Immature natural killer cell (primary cell): ENCODE measurements around the gene TBL3. TPM values are rescaled to one million over a fixed set of nuclear protein-coding genes. Genes with fewer than 3 reads are reported as not detected.
A peak's percentile ranks its signal among the peaks of the same experiment; 100 is the strongest.
"Not testable (repeated sequence)": the region's sequence is repeated elsewhere in the genome, so short reads cannot be mapped to it uniquely, and the experiment has no call there.

ENCODE experiments used
- DNase-seq, 3 donors: peaks; one replicate each; pipeline ENCODE4 v3.0.0; 2022; ENCODE audit warnings: mixed read lengths in 1 of 3
- H3K27ac Mint-ChIP-seq, 6 donors: one replicate each; pipeline ENCODE4 v1.8.0; 2020; ENCODE audit warnings: mixed read lengths in 6 of 6, mild to moderate bottlenecking in 5 of 6, inconsistent platforms in 4 of 6, moderate library complexity in 3 of 6
- H3K27me3 Mint-ChIP-seq, 3 donors: one replicate each; pipeline ENCODE4 v1.8.0; 2020 to 2021; ENCODE audit warnings: low read depth in 3 of 3, mild to moderate bottlenecking in 3 of 3, mixed read lengths in 3 of 3, moderate library complexity in 3 of 3, inconsistent platforms in 1 of 3
- H3K36me3 Mint-ChIP-seq, 3 donors: one replicate each; pipeline ENCODE4 v1.8.0; 2020; ENCODE audit warnings: mixed read lengths in 3 of 3, inconsistent platforms in 2 of 3, mild to moderate bottlenecking in 2 of 3
- H3K4me1 Mint-ChIP-seq, 2 donors: one replicate each; pipeline ENCODE4 v1.8.0; 2020; ENCODE audit warnings: inconsistent platforms in 2 of 2, mild to moderate bottlenecking in 2 of 2, mixed read lengths in 2 of 2, moderate library complexity in 1 of 2
- H3K4me3 Mint-ChIP-seq, 5 donors: one replicate each; pipeline ENCODE4 v1.8.0; 2020; ENCODE audit warnings: mild to moderate bottlenecking in 5 of 5, mixed read lengths in 5 of 5, inconsistent platforms in 3 of 5, moderate library complexity in 3 of 5
- H3K9me3 Mint-ChIP-seq, 6 donors: one replicate each; pipeline ENCODE4 v1.8.0; 2020; ENCODE audit warnings: mild to moderate bottlenecking in 6 of 6, mixed read lengths in 6 of 6, inconsistent platforms in 4 of 6, moderate library complexity in 3 of 6
- polyA plus RNA-seq, 3 donors: library from polyadenylated mRNA; unstranded; fragments of 300-500 nt; fragmentation: Illumina TruSeq; gene quantifications; one replicate each; pipeline ENCODE4 v1.2.3, GENCODE V29; 2021

Gene TBL3
- polyA plus RNA-seq, 3 donors from 2014 or later, result 34.4 to 66.1 (median 59.8) TPM

DNA sequence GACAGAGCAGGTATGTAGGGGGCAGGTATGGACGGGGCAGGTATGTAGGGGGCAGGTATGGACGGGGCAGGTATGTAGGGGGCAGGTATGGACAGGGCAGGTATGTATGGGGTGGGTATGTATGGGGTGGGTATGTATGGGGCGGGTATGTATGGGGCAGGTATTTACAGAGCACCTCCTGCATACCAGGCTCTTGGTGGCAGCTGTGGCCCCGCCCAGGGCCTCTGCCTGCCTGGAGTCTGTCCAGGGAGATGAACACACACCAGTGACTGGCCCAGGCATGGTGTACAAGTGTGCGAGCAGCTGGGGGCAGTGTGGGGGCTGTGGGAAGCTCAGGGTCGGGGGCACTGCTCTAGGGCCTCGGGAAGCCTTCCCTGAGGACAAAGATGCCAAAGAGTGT lies 21.8 kb upstream of the TBL3 start:
- DNase-seq, result no peak
- Mint-ChIP-seq H3K36me3 (no peaks in the 10 kb centered on the region), H3K4me1 (no peaks in the 10 kb centered on the region), H3K27me3 (peaks cover 2 to 3% (median 2%) of the 10 kb centered on the region in 3 donors), H3K9me3 (no peaks in the 10 kb centered on the region), H3K27ac (no peak overlapping the region), H3K4me3 (no peak overlapping the region)

DNA sequence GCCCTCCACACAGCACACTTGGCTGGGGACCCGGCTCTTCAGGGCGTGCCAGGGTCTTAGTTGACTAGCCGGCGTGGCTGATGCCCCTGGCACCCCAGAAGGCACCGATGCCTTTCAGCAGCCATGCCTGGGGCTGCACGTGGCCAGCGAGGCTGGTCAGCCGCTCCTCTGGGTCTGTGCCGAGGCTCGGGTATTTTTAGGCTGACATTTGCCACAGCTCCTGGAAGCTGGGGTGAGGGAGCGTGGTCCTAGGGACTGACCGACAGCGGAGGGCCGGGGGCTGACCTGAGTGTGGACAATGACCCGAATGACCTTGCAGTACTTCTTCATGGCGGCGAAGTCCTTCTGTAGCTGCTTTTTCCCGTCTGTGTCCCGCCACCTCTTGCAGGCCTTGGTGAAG lies 21.3 kb upstream of the TBL3 start:
- Mint-ChIP-seq H3K27me3 (peaks cover 2 to 3% (median 2%) of the 10 kb centered on the region in 3 donors), H3K27ac (no peak overlapping the region), H3K9me3 (no peaks in the 10 kb centered on the region), H3K4me1 (no peaks in the 10 kb centered on the region), H3K36me3 (no peaks in the 10 kb centered on the region), H3K4me3 (no peak overlapping the region)
- DNase-seq, result no peak

- no peaks in the 10 kb centered on the region for H3K4me1 Mint-ChIP-seq
- peaks cover 0 to 2% (median 2%) of the 10 kb centered on the region in 3 donors for H3K27me3 Mint-ChIP-seq
- H3K4me3 Mint-ChIP-seq, result no peak overlapping the region
- H3K27ac Mint-ChIP-seq, result no peak overlapping the region
- no peaks in the 10 kb centered on the region for H3K9me3 Mint-ChIP-seq
- H3K36me3 Mint-ChIP-seq, result no peaks in the 10 kb centered on the region
- DNase-seq, result no peak
Measured at GRCh38 chr16:1953734-1954133, 18.1 kb upstream of the TBL3 start.

GRCh38 chr16:1957434-1958142 lies 14.3 kb upstream of the TBL3 start:
- not testable (repeated sequence) for H3K36me3 Mint-ChIP-seq, DNase-seq, H3K9me3 Mint-ChIP-seq, H3K4me3 Mint-ChIP-seq, H3K27ac Mint-ChIP-seq
- Mint-ChIP-seq H3K4me1 (peaks cover 17 to 20% of the 10 kb centered on the region in 2 donors), H3K27me3 (peaks cover 2 to 20% (median 5%) of the 10 kb centered on the region in 3 donors)

GRCh38 chr16:1958143-1958491 lies 13.7 kb upstream of the TBL3 start:
- H3K27me3 Mint-ChIP-seq, result peaks cover 2 to 20% (median 5%) of the 10 kb centered on the region in 3 donors
- not testable (repeated sequence) for H3K36me3 Mint-ChIP-seq, H3K27ac Mint-ChIP-seq, H3K9me3 Mint-ChIP-seq, DNase-seq, H3K4me3 Mint-ChIP-seq
- peaks cover 17 to 24% of the 10 kb centered on the region in 2 donors for H3K4me1 Mint-ChIP-seq

DNA sequence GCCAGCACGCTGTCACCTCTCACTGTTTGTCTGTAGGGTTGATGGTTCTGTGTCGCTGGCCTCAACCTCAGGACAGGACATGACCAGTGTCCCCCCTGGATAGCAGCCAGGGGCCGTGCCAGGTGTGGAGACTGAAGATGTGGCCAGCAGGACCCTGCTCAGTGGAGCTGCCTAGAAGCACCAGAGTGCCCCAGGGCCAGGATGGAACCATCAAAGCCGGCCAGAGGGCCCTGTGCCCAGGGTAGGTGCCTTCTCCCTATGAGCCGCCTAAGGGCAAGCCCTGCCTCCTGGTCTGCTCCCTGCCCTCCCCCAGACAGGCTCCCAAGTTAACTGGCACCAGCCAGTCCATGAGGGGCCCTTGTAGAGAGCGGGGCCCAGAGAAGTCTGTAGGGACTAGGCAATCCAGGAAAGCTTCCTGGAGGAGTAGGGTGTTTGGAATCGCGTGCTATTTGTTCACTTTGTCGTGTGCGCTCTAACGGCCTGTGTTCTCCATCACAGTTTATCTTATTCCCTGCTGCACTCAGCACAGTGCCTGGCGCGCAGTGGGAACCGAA lies 13.1 kb upstream of the TBL3 start:
- peak overlapping the region; percentile 79 to 87 (median 85) for H3K4me3 Mint-ChIP-seq
- peaks cover 4 to 26% (median 6%) of the 10 kb centered on the region in 3 donors for H3K27me3 Mint-ChIP-seq
- H3K36me3 Mint-ChIP-seq, result peaks cover 8 to 12% (median 10%) of the 10 kb centered on the region in 3 donors
- peak overlapping the region in 1 of 6 donors; percentile 59 for H3K27ac Mint-ChIP-seq
- H3K9me3 Mint-ChIP-seq, result no peaks in the 10 kb centered on the region
- peaks cover 20 to 31% of the 10 kb centered on the region in 2 donors for H3K4me1 Mint-ChIP-seq
- no peak for DNase-seq

- peak; percentile 86 to 87 (median 87) for DNase-seq
- Mint-ChIP-seq H3K4me1 (peaks cover 25 to 37% of the 10 kb centered on the region in 2 donors), H3K27ac (peak within 1 kb of the TSS; percentile 43 to 82 (median 79)), H3K27me3 (peaks cover 8 to 30% (median 11%) of the 10 kb centered on the region in 3 donors), H3K9me3 (no peaks in the 10 kb centered on the region), H3K4me3 (peak within 1 kb of the TSS; percentile 79 to 87 (median 85)), H3K36me3 (peaks cover 8 to 13% (median 11%) of the 10 kb centered on the region in 3 donors)
Measured at GRCh38 chr16:1959269-1960039, 12.4 kb upstream of the TBL3 start, which contains the start of gene NDUFB10. Gene NDUFB10, plus strand, starts transcription at chr16:1959538. Its CDS starts 87 bp downstream, at chr16:1959625.

GRCh38 chr16:1960665-1961630 lies 10.9 kb upstream of the TBL3 start:
- Mint-ChIP-seq H3K4me3 (peak overlapping the region; percentile 79 to 87 (median 85)), H3K4me1 (peaks cover 37 to 51% of the 10 kb centered on the region in 2 donors), H3K36me3 (peaks cover 8 to 13% (median 11%) of the 10 kb centered on the region in 3 donors), H3K27ac (peak overlapping the region; percentile 40 to 82 (median 73)), H3K27me3 (peaks cover 13 to 35% (median 16%) of the 10 kb centered on the region in 3 donors), H3K9me3 (no peaks in the 10 kb centered on the region)
- no peak for DNase-seq

DNA sequence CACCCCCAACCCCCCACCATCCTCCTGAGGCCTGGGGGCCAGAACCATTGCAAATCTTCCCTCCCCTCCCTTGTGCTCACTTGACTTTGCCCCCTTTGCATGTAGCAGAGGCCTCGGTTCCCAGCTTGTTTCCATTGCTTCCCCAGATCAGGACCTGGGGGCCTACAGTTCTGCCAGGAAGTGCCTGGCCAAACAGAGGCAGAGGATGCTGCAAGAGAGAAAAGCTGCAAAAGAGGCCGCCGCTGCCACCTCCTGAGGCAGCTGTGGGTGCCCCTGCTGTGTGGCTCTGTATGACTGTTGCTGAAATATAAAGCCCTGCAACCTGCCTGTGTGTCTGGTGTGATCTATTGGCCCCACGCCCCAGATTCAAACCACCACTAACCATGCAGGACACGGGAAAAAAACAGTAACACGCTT lies 10.2 kb upstream of the TBL3 start:
- peak overlapping the region in 1 of 5 donors; percentile 10 for H3K4me3 Mint-ChIP-seq
- H3K27ac Mint-ChIP-seq, result peak overlapping the region in 3 of 6 donors; percentile 40 to 69 (median 57)
- H3K4me1 Mint-ChIP-seq, result peaks cover 37 to 52% of the 10 kb centered on the region in 2 donors
- H3K27me3 Mint-ChIP-seq, result peaks cover 13 to 35% (median 16%) of the 10 kb centered on the region in 3 donors
- H3K36me3 Mint-ChIP-seq, result peaks cover 8 to 13% (median 11%) of the 10 kb centered on the region in 3 donors
- DNase-seq, result no peak
- H3K9me3 Mint-ChIP-seq, result no peaks in the 10 kb centered on the region

DNA sequence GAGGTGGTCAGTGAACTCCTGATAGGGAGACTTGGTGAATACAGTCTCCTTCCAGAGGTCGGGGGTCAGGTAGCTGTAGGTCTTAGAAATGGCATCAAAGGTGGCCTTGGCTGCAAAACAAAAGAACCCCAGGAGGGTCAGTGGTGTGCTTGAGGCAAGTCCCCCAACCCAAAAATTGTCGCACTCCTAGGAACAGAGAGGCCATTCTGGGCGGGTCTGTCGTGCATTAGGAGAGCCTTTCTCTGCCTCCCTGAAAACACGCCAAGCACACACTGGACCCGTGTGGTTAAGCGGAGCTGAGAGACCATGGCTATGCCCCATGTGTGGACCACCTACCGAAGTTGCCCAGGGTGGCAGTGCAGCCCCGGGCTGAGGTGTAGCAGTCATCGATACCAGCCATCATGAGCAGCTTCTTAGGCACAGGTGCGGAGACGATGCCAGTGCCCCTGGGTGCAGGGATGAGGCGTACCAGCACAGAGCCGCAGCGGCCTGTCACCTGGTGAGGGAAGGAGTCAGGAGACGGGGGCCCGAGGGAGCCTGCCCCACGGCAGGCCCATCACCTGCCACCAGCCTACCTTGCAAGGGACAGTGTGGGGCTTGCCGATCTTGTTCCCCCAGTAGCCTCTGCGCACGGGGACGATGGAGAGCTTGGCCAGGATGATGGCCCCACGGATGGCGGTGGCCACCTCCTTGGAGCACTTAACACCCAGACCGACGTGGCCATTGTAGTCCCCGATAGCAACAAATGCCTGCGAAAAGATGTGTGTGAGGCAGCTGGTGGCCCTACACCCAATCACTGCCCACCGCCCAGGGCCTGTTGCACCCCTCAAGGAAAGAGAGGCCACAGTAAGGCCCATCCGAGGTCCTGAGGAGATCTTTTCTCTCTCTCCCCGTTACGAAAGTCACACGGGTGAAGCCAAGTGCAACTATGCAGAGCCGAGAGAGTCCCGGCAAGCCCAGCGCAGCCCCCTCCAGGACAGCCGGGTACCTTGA lies 9.4 kb upstream of the TBL3 start:
- not testable (repeated sequence) for DNase-seq, H3K9me3 Mint-ChIP-seq
- peaks cover 37 to 52% of the 10 kb centered on the region in 2 donors for H3K4me1 Mint-ChIP-seq
- peak overlapping the region; percentile 48 to 94 (median 92) for H3K4me3 Mint-ChIP-seq
- peaks cover 8 to 13% (median 11%) of the 10 kb centered on the region in 3 donors for H3K36me3 Mint-ChIP-seq
- H3K27ac Mint-ChIP-seq, result peak overlapping the region in 5 of 6 donors; percentile 40 to 89 (median 73)
- peaks cover 13 to 35% (median 16%) of the 10 kb centered on the region in 3 donors for H3K27me3 Mint-ChIP-seq

DNA sequence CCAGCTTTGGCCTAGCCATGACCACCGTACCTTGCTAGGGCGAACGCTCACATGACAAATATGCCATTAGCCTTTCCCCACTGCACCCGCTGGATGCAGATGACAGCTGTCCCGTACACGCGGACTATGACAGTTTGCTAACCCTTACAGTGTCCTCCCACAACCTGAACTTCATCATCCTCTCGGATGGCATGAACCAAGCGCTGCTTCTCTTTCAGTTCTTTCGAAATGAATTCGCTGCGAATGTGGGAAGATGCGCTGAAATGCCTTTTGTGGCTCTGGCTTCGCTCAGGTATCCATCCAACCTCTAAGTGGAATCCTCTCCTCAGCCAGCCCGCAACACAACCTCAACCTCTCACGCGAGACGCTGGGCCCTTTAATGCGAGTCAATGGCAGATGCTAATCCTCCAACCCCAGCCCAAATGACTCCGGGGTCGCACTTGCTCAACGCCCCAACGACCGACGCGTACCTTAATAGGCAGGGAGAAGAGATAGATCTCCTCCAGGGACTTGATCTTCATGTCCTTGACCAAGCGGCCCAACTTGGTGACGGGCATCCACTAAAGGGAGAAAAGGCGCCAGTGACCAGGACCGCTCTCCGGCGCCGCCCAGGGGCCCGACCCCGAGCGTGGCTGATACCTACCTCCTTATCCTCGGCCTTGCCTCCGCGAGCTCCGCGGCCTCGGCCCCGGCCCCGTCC lies 7.9 kb upstream of the TBL3 start:
- H3K4me1 Mint-ChIP-seq, result peaks cover 37 to 50% of the 10 kb centered on the region in 2 donors
- peak overlapping the region; percentile 88 to 94 (median 91) for H3K27ac Mint-ChIP-seq
- H3K9me3 Mint-ChIP-seq, result no peaks in the 10 kb centered on the region
- peaks cover 13 to 35% (median 14%) of the 10 kb centered on the region in 3 donors for H3K27me3 Mint-ChIP-seq
- H3K36me3 Mint-ChIP-seq, result peaks cover 8 to 13% (median 11%) of the 10 kb centered on the region in 3 donors
- H3K4me3 Mint-ChIP-seq, result peak overlapping the region; percentile 89 to 94 (median 92)
- DNase-seq, result no peak
